IPS DF 6.9 (cell line): ENCODE results near the gene DIP2C.
"Not testable (repeated sequence)": the region's sequence is repeated elsewhere in the genome, so short reads cannot be mapped to it uniquely, and the experiment has no call there.

Experiments used
- DNase-seq: peaks from one replicate; pipeline ENCODE4 v3.0.0-alpha.2; 2013; ENCODE audit warnings: low read depth, low spot score
- H3K27ac ChIP-seq: one replicate; pipeline ENCODE4 v1.5.1; 2013; ENCODE audit warnings: low read length, control low read depth
- H3K27me3 ChIP-seq: 2 replicates; pipeline ENCODE4 v1.6.1; 2013; ENCODE audit warnings: mild to moderate bottlenecking, low read length; ENCODE audit not compliant: control insufficient read depth, insufficient read depth
- H3K36me3 ChIP-seq: 2 replicates; pipeline ENCODE4 v1.6.1; 2013; ENCODE audit warnings: low read length; ENCODE audit not compliant: control insufficient read depth, insufficient read depth
- H3K4me1 ChIP-seq: 2 replicates; pipeline ENCODE4 v1.6.1; 2013; ENCODE audit warnings: low read length; ENCODE audit not compliant: control insufficient read depth, insufficient read depth
- H3K4me3 ChIP-seq: 2 replicates; pipeline ENCODE4 v1.5.1; 2013; ENCODE audit warnings: mild to moderate bottlenecking, low read length
- H3K9me3 ChIP-seq: 2 replicates; pipeline ENCODE4 v1.6.1; 2013; ENCODE audit warnings: low read length, inconsistent platforms; ENCODE audit not compliant: control insufficient read depth, insufficient read depth
- WGBS: extraction: QIAGEN DNeasy Blood & Tissue Kit; methylation state at CpG from one replicate; pipeline ENCODE4 v1.1.7; 2013; ENCODE audit warnings: mixed read lengths, missing lambda C conversion rate; ENCODE audit not compliant: insufficient read length, insufficient coverage; 5-methylcytosine and 5-hydroxymethylcytosine counted together

DIP2C gene

GRCh38 chr10:398954-399353 is 290.5 kb downstream of the DIP2C start:
- Histone ChIP-seq H3K4me3 (no peak overlapping the region), H3K9me3 (no peaks in the 10 kb centered on the region), H3K36me3 (no peaks in the 10 kb centered on the region), H3K27me3 (no peaks in the 10 kb centered on the region), H3K27ac (no peak overlapping the region), H3K4me1 (peaks cover 5% of the 10 kb centered on the region; the same call in 1 of the 2 replicates)
- no CpG with 5 or more reads among the region's 22 CpGs for WGBS
- DNase-seq: no peak

- Histone ChIP-seq H3K4me3 (no peak overlapping the region), H3K9me3 (no peaks in the 10 kb centered on the region), H3K4me1 (peaks cover 5% of the 10 kb centered on the region; the same call in 1 of the 2 replicates), H3K27me3 (no peaks in the 10 kb centered on the region), H3K36me3 (no peaks in the 10 kb centered on the region), H3K27ac (no peak overlapping the region)
- no peak for DNase-seq
- no CpG with 5 or more reads among the region's 18 CpGs for WGBS
Observed at GRCh38 chr10:397321-398068, 292.0 kb downstream of the DIP2C start.

GRCh38 chr10:396535-397220 is 292.8 kb downstream of the DIP2C start:
- Histone ChIP-seq H3K36me3 (no peaks in the 10 kb centered on the region), H3K4me1 (peaks cover 5% of the 10 kb centered on the region; the same call in 1 of the 2 replicates)

GRCh38 chr10:396107-396506 is 293.4 kb downstream of the DIP2C start:
- Histone ChIP-seq H3K4me3 (no peak overlapping the region), H3K36me3 (no peaks in the 10 kb centered on the region), H3K27ac (no peak overlapping the region), H3K4me1 (peaks cover 5% of the 10 kb centered on the region; the same call in 1 of the 2 replicates), H3K27me3 (no peaks in the 10 kb centered on the region), H3K9me3 (no peaks in the 10 kb centered on the region)
- no CpG with 5 or more reads among the region's 5 CpGs for WGBS
- no peak for DNase-seq

More at GRCh38 chr10:396535-397220, 292.8 kb downstream of the DIP2C start:
- no peak overlapping the region for H3K4me3 ChIP-seq
- no peaks in the 10 kb centered on the region for H3K9me3 ChIP-seq
- no peaks in the 10 kb centered on the region for H3K27me3 ChIP-seq
- H3K27ac ChIP-seq: no peak overlapping the region
- no peak for DNase-seq
- WGBS: no CpG with 5 or more reads among the region's 8 CpGs

- Histone ChIP-seq H3K4me1 (peaks cover 5% of the 10 kb centered on the region; the same call in 1 of the 2 replicates), H3K36me3 (no peaks in the 10 kb centered on the region), H3K4me3 (no peak overlapping the region), H3K27ac (no peak overlapping the region), H3K9me3 (no peaks in the 10 kb centered on the region), H3K27me3 (no peaks in the 10 kb centered on the region)
- DNase-seq: no peak
- no CpG with 5 or more reads among the region's 7 CpGs for WGBS
Observed at GRCh38 chr10:395665-396064, 293.8 kb downstream of the DIP2C start.

GRCh38 chr10:394439-395101 is 294.9 kb downstream of the DIP2C start:
- H3K27ac ChIP-seq, H3K4me3 ChIP-seq, H3K9me3 ChIP-seq, DNase-seq, H3K27me3 ChIP-seq, H3K4me1 ChIP-seq, H3K36me3 ChIP-seq: not testable (repeated sequence)
- WGBS: no CpG with 5 or more reads among the region's 21 CpGs

GRCh38 chr10:393787-394438 is 295.6 kb downstream of the DIP2C start:
- H3K27me3 ChIP-seq: no peaks in the 10 kb centered on the region
- H3K4me1 ChIP-seq: peaks cover 5% of the 10 kb centered on the region; the same call in 1 of the 2 replicates
- H3K36me3 ChIP-seq: peaks cover 3% of the 10 kb centered on the region; the same call in 1 of the 2 replicates
- H3K9me3 ChIP-seq: no peaks in the 10 kb centered on the region
- H3K27ac ChIP-seq: no peak overlapping the region
- no peak overlapping the region for H3K4me3 ChIP-seq
- no CpG with 5 or more reads among the region's 14 CpGs for WGBS
- no peak for DNase-seq

GRCh38 chr10:393106-393745 is 296.2 kb downstream of the DIP2C start:
- no peaks in the 10 kb centered on the region for H3K9me3 ChIP-seq
- peaks cover 3% of the 10 kb centered on the region; the same call in 1 of the 2 replicates for H3K36me3 ChIP-seq
- H3K27ac ChIP-seq: no peak overlapping the region
- peaks cover 5% of the 10 kb centered on the region; the same call in 1 of the 2 replicates for H3K4me1 ChIP-seq
- no peak for DNase-seq
- WGBS: no CpG with 5 or more reads among the region's 13 CpGs
- H3K27me3 ChIP-seq: no peaks in the 10 kb centered on the region
- H3K4me3 ChIP-seq: no peak overlapping the region

- H3K36me3 ChIP-seq: peaks cover 3% of the 10 kb centered on the region; the same call in 1 of the 2 replicates
- DNase-seq: no peak
- H3K9me3 ChIP-seq: no peaks in the 10 kb centered on the region
- H3K4me1 ChIP-seq: peaks cover 5% of the 10 kb centered on the region; the same call in 1 of the 2 replicates
- H3K27ac ChIP-seq: no peak overlapping the region
- H3K4me3 ChIP-seq: no peak overlapping the region
- no peaks in the 10 kb centered on the region for H3K27me3 ChIP-seq
- 100% methylated on average over 9 of the region's 21 CpGs for WGBS
Observed at GRCh38 chr10:392705-393037, 296.8 kb downstream of the DIP2C start.
